Femur (tissue), 1 donor: ENCODE measurements around the gene PSMG4.

Experiments used
- DNase-seq: peaks from one replicate; pipeline ENCODE4 v3.0.0-alpha.2; 2017

The PSMG4 gene

GRCh38 chr6:3277251-3277650 is 18.5 kb downstream of the PSMG4 start:
- no peak for DNase-seq

GRCh38 chr6:3277851-3278416 is 19.2 kb downstream of the PSMG4 start:
- DNase-seq, result no peak

GRCh38 chr6:3278691-3279090 is 19.9 kb downstream of the PSMG4 start:
- peak; percentile 14 for DNase-seq

GRCh38 chr6:3280091-3280490 is 21.3 kb downstream of the PSMG4 start:
- peak; percentile 25 for DNase-seq

- DNase-seq, result peak; percentile 21
These were observed 22.2 kb downstream of the PSMG4 start for GRCh38 chr6:3280866-3281465.

GRCh38 chr6:3281631-3282475 is 23.1 kb downstream of the PSMG4 start:
- DNase-seq, result peak; percentile 28

- peak; percentile 35 for DNase-seq
These were observed 23.9 kb downstream of the PSMG4 start for GRCh38 chr6:3282476-3283236.

- DNase-seq, result no peak
These were observed 24.5 kb downstream of the PSMG4 start for GRCh38 chr6:3283241-3283640.

GRCh38 chr6:3283641-3284435 is 25.1 kb downstream of the PSMG4 start:
- peak; percentile 14 for DNase-seq

- peak; percentile 71 for DNase-seq
These were observed 25.7 kb downstream of the PSMG4 start for GRCh38 chr6:3284436-3284876.

GRCh38 chr6:3285049-3285639 is 26.4 kb downstream of the PSMG4 start:
- peak; percentile 19 for DNase-seq

- DNase-seq, result no peak
These were observed 27.0 kb downstream of the PSMG4 start for GRCh38 chr6:3285732-3286131.

- peak; percentile 16 for DNase-seq
These were observed 28.0 kb downstream of the PSMG4 start for GRCh38 chr6:3286641-3287171.

GRCh38 chr6:3287308-3287707 is 28.6 kb downstream of the PSMG4 start:
- DNase-seq, result peak; percentile 21

- DNase-seq, result peak; percentile 15
These were observed 29.4 kb downstream of the PSMG4 start for GRCh38 chr6:3287976-3288707.

GRCh38 chr6:3288711-3289663 is 30.2 kb downstream of the PSMG4 start:
- peak; percentile 21 for DNase-seq

- DNase-seq, result peak; percentile 11
These were observed 30.9 kb downstream of the PSMG4 start for GRCh38 chr6:3289664-3290055.

- no peak for DNase-seq
These were observed 31.6 kb downstream of the PSMG4 start for GRCh38 chr6:3290149-3290930.

- peak; percentile 6 for DNase-seq
These were observed 32.1 kb downstream of the PSMG4 start for GRCh38 chr6:3290931-3291211.
